ENCODE results near the gene SMAD3. TPM values are rescaled to one million over a fixed set of nuclear protein-coding genes. Genes with fewer than 3 reads are reported as not detected.

The SMAD3 gene
- polyA plus RNA-seq, 4 donors = 45.1 to 62.5 (median 48.9) TPM

- DNase-seq (ENCODE audit: low read depth in 4 of 4, low spot score in 3 of 4) = no peak
Measured at GRCh38 chr15:67035886-67036285, 29.5 kb upstream of the SMAD3 start.

- DNase-seq (ENCODE audit: low read depth in 4 of 4, low spot score in 3 of 4) = no peak
Measured at GRCh38 chr15:67036775-67037555, 28.4 kb upstream of the SMAD3 start.

- no peak for DNase-seq (ENCODE audit: low read depth in 4 of 4, low spot score in 3 of 4)
Measured at GRCh38 chr15:67037694-67038093, 27.7 kb upstream of the SMAD3 start.

- no peak for DNase-seq (ENCODE audit: low read depth in 4 of 4, low spot score in 3 of 4)
Measured at GRCh38 chr15:67038736-67039135, 26.7 kb upstream of the SMAD3 start.

- DNase-seq (ENCODE audit: low read depth in 4 of 4, low spot score in 3 of 4) = no peak
Measured at GRCh38 chr15:67039384-67040075, 25.9 kb upstream of the SMAD3 start.

- no peak for DNase-seq (ENCODE audit: low read depth in 4 of 4, low spot score in 3 of 4)
Measured at GRCh38 chr15:67040277-67040676, 25.1 kb upstream of the SMAD3 start.

- DNase-seq (ENCODE audit: low read depth in 4 of 4, low spot score in 3 of 4) = no peak
Measured at GRCh38 chr15:67042551-67043142, 22.8 kb upstream of the SMAD3 start.

- no peak for DNase-seq (ENCODE audit: low read depth in 4 of 4, low spot score in 3 of 4)
Measured at GRCh38 chr15:67043939-67044771, 21.2 kb upstream of the SMAD3 start.

- no peak for DNase-seq (ENCODE audit: low read depth in 4 of 4, low spot score in 3 of 4)
Measured at GRCh38 chr15:67047149-67047661, 18.2 kb upstream of the SMAD3 start.

GRCh38 chr15:67048281-67049279, 16.8 kb upstream of the SMAD3 start:
- no peak for DNase-seq (ENCODE audit: low read depth in 4 of 4, low spot score in 3 of 4)

- no peak for DNase-seq (ENCODE audit: low read depth in 4 of 4, low spot score in 3 of 4)
Measured at GRCh38 chr15:67049351-67050044, 15.9 kb upstream of the SMAD3 start.

GRCh38 chr15:67050062-67050461, 15.3 kb upstream of the SMAD3 start:
- no peak for DNase-seq (ENCODE audit: low read depth in 4 of 4, low spot score in 3 of 4)

- DNase-seq (ENCODE audit: low read depth in 4 of 4, low spot score in 3 of 4) = no peak
Measured at GRCh38 chr15:67050522-67051087, 14.8 kb upstream of the SMAD3 start.

- DNase-seq (ENCODE audit: low read depth in 4 of 4, low spot score in 3 of 4) = no peak
Measured at GRCh38 chr15:67051088-67052045, 14.0 kb upstream of the SMAD3 start.

GRCh38 chr15:67054676-67055075, 10.7 kb upstream of the SMAD3 start:
- no peak for DNase-seq (ENCODE audit: low read depth in 4 of 4, low spot score in 3 of 4)

GRCh38 chr15:67059127-67059553, 6.3 kb upstream of the SMAD3 start:
- DNase-seq (ENCODE audit: low read depth in 4 of 4, low spot score in 3 of 4) = no peak

- DNase-seq (ENCODE audit: low read depth in 4 of 4, low spot score in 3 of 4) = no peak
Measured at GRCh38 chr15:67061811-67062368, 3.5 kb upstream of the SMAD3 start.
